Neural progenitor cell (in vitro differentiated cells): ENCODE measurements around the gene SYF2. TPM values are rescaled to one million over a fixed set of nuclear protein-coding genes. Genes with fewer than 3 reads are reported as not detected.

Source experiments
- DNase-seq: peaks from one replicate; pipeline ENCODE4 v3.0.0-alpha.2; 2016; ENCODE audit warnings: low spot score
- H2AFZ ChIP-seq: fragments of 200-600 bp; sonication (generic); replicated peaks from 2 replicates; pipeline ENCODE4 v1.6.1; 2016; ENCODE audit warnings: antibody characterized with exemption
- H3F3A ChIP-seq: fragments of 200-600 bp; sonication (generic); 2 replicates; pipeline ENCODE4 v1.6.1; 2016; ENCODE audit warnings: antibody characterized with exemption, low read depth
- H3K27ac ChIP-seq: fragments of 200-600 bp; sonication (generic); 2 replicates; pipeline ENCODE4 v1.5.1; 2016; ENCODE audit warnings: mild to moderate bottlenecking
- H3K27me3 ChIP-seq: fragments of 200-600 bp; sonication (generic); 2 replicates; pipeline ENCODE4 v1.6.1; 2016; ENCODE audit warnings: mild to moderate bottlenecking, moderate library complexity
- H3K36me3 ChIP-seq: fragments of 200-600 bp; sonication (generic); 2 replicates; pipeline ENCODE4 v1.5.1; 2016
- H3K4me1 ChIP-seq: fragments of 200-600 bp; sonication (generic); 2 replicates; pipeline ENCODE4 v1.6.1; 2016; ENCODE audit warnings: mixed run types
- H3K4me2 ChIP-seq: fragments of 200-600 bp; sonication (generic); 2 replicates; pipeline ENCODE4 v1.6.1; 2016
- H3K4me3 ChIP-seq: fragments of 200-600 bp; sonication (generic); 2 replicates; pipeline ENCODE4 v1.5.1; 2016
- H3K79me2 ChIP-seq: fragments of 200-600 bp; sonication (generic); 2 replicates; pipeline ENCODE4 v1.6.1; 2016; ENCODE audit warnings: low read depth
- H3K9ac ChIP-seq: fragments of 200-600 bp; sonication (generic); 2 replicates; pipeline ENCODE4 v1.6.1; 2016
- H3K9me3 ChIP-seq: fragments of 200-600 bp; sonication (generic); 2 replicates; pipeline ENCODE4 v1.5.1; 2016; ENCODE audit warnings: low read depth
- H4K20me1 ChIP-seq: fragments of 200-600 bp; sonication (generic); 2 replicates; pipeline ENCODE4 v1.6.1; 2016; ENCODE audit warnings: low read depth
- H3K27ac Mint-ChIP-seq: 3 replicates; pipeline ENCODE4 v1.8.0; 2021; ENCODE audit warnings: mixed read lengths
- H3K27me3 Mint-ChIP-seq: 2 replicates; pipeline ENCODE4 v1.8.0; 2022; ENCODE audit warnings: low read depth, mild to moderate bottlenecking, inconsistent platforms, moderate library complexity, mixed read lengths; ENCODE audit not compliant: insufficient read depth
- H3K36me3 Mint-ChIP-seq: 3 replicates; pipeline ENCODE4 v1.8.0; 2021; ENCODE audit warnings: mixed read lengths
- H3K4me1 Mint-ChIP-seq: 3 replicates; pipeline ENCODE4 v1.8.0; 2021; ENCODE audit warnings: mixed read lengths
- H3K4me3 Mint-ChIP-seq: 3 replicates; pipeline ENCODE4 v1.8.0; 2021; ENCODE audit warnings: mild to moderate bottlenecking, moderate library complexity, mixed read lengths
- H3K9me3 Mint-ChIP-seq: 3 replicates; pipeline ENCODE4 v1.8.0; 2020; ENCODE audit warnings: mixed read lengths
- EZH2 ChIP-seq: fragments of 200-600 bp; sonication (generic); IDR thresholded peaks from 2 replicates; pipeline ENCODE4 v1.6.1; 2017; ENCODE audit warnings: antibody characterized with exemption, mild to moderate bottlenecking, moderate library complexity
- EZH2phosphoT487 ChIP-seq: fragments of 200-600 bp; sonication (generic); IDR thresholded peaks from 2 replicates; pipeline ENCODE4 v1.6.1; 2017; ENCODE audit warnings: antibody characterized with exemption
- total RNA-seq: library from RNA; depleted of rRNA; stranded (reverse); fragments of >200 nt; gene quantifications from 2 replicates; pipeline ENCODE4 v1.2.3, GENCODE V29; 2015; ENCODE audit warnings: low replicate concordance
- TF ChIP-seq, protein P1 (sequence below): fragments of 200-600 bp; sonication (generic); IDR thresholded peaks from 2 replicates; pipeline ENCODE4 v1.5.1; 2017; ENCODE audit warnings: antibody characterized with exemption, mild to moderate bottlenecking

The SYF2 gene
- total RNA-seq, 1 donor from 2014 or later, result 114 TPM

DNA sequence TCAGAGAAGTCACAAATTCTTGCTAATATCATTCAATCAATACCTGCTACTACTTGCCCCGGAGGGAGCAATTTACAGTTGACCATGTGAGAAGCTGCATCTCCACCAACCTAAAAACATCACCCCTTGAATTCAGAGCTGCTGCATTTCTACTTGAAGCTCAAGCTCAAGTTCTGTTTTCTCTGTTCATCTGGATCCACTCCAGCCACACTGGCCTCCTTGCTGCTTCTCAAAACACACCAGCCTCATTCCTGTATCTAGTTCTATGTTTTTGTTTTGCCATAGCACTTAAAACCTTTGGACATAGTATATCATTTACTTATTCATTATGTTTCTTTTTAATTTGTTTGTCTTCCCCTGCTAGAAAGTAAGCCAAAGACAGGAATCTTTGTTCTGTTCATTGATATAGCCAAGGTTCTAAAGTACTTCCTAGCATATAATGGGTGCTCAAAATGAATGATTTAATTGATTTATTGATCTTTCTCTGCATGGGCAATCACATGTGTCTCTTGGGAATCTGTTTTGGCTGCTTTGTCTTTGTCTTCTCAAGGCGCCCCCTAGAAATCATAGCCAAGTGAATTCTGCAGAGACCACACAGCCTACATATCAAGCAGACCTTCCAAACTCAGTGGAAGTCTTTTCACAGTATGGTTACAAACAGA is 23.6 kb downstream of the SYF2 start:
- Histone ChIP-seq H3K27me3 (no peaks in the 10 kb centered on the region), H3K4me2 (no peak overlapping the region), H3K79me2 (no peaks in the 10 kb centered on the region), H3K4me1 (peaks cover 6% of the 10 kb centered on the region), H3K36me3 (no peaks in the 10 kb centered on the region), H3F3A (no peaks in the 10 kb centered on the region), H2AFZ (no peak overlapping the region), H3K27ac (no peak overlapping the region), H4K20me1 (no peaks in the 10 kb centered on the region), H3K9ac (no peak overlapping the region), H3K9me3 (no peaks in the 10 kb centered on the region), H3K4me3 (no peak overlapping the region)
- no peaks in the 10 kb centered on the region for H3K4me1 Mint-ChIP-seq
- no peaks in the 10 kb centered on the region for H3K9me3 Mint-ChIP-seq
- H3K36me3 Mint-ChIP-seq, result no peaks in the 10 kb centered on the region
- TF ChIP-seq EZH2phosphoT487, result no peak
- TF ChIP-seq, protein P1, sequence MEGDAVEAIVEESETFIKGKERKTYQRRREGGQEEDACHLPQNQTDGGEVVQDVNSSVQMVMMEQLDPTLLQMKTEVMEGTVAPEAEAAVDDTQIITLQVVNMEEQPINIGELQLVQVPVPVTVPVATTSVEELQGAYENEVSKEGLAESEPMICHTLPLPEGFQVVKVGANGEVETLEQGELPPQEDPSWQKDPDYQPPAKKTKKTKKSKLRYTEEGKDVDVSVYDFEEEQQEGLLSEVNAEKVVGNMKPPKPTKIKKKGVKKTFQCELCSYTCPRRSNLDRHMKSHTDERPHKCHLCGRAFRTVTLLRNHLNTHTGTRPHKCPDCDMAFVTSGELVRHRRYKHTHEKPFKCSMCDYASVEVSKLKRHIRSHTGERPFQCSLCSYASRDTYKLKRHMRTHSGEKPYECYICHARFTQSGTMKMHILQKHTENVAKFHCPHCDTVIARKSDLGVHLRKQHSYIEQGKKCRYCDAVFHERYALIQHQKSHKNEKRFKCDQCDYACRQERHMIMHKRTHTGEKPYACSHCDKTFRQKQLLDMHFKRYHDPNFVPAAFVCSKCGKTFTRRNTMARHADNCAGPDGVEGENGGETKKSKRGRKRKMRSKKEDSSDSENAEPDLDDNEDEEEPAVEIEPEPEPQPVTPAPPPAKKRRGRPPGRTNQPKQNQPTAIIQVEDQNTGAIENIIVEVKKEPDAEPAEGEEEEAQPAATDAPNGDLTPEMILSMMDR, result no peak
- TF ChIP-seq EZH2, result no peak
- H3K4me3 Mint-ChIP-seq, result no peak overlapping the region
- no peaks in the 10 kb centered on the region for H3K27me3 Mint-ChIP-seq
- no peak overlapping the region for H3K27ac Mint-ChIP-seq
- DNase-seq, result no peak

DNA sequence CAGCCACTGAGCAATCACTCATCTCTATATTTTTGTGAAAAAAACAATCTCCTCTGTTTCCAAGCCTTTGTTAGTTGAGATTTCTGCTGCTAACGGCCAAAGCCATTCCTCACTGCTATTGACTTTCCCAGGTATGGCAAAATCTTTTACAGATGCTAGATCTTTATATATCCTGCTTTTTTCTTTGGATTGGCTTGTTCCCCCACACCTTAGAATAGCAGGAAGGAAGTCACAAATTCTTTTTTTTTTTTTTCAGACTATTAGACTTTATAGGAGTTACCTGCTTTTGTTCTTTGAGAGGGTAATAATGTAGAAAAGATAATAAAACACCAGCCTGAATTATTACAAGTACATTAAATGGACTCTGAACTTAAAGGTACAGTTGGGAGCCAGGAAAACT is 24.2 kb downstream of the SYF2 start:
- Histone ChIP-seq H3K4me2 (no peak overlapping the region), H3K27ac (no peak overlapping the region), H4K20me1 (no peaks in the 10 kb centered on the region), H3K4me3 (no peak overlapping the region), H2AFZ (no peak overlapping the region), H3K79me2 (no peaks in the 10 kb centered on the region), H3K9me3 (no peaks in the 10 kb centered on the region), H3F3A (no peaks in the 10 kb centered on the region), H3K9ac (no peak overlapping the region), H3K4me1 (peaks cover 6% of the 10 kb centered on the region), H3K27me3 (no peaks in the 10 kb centered on the region), H3K36me3 (no peaks in the 10 kb centered on the region)
- H3K36me3 Mint-ChIP-seq, result no peaks in the 10 kb centered on the region
- H3K9me3 Mint-ChIP-seq, result no peaks in the 10 kb centered on the region
- H3K4me3 Mint-ChIP-seq, result no peak overlapping the region
- TF ChIP-seq EZH2, result no peak
- TF ChIP-seq, protein P1, result no peak
- TF ChIP-seq EZH2phosphoT487, result no peak
- H3K4me1 Mint-ChIP-seq, result no peaks in the 10 kb centered on the region
- H3K27ac Mint-ChIP-seq, result no peak overlapping the region
- H3K27me3 Mint-ChIP-seq, result no peaks in the 10 kb centered on the region
- DNase-seq, result no peak

DNA sequence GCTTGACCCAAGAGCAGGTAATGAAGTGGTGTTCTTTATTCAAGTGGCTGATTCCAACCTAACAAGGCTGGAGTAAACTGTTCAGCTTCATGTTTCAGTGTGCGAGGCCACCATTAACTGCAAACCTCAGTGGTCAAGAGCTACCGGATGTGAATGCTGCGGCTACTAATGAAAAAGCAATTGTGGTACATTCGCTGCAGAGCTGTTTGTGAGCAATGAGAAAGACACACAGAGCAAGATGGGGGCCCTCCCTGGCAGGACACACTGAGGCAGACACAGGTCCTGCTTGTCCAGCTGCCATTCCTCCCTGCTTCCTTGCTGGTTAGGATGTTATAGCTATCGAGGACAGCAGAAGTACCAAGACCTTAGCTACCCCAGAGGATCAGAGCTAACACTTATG is 26.1 kb downstream of the SYF2 start:
- Mint-ChIP-seq H3K9me3 (no peaks in the 10 kb centered on the region), H3K36me3 (no peaks in the 10 kb centered on the region), H3K27me3 (peaks cover 6% of the 10 kb centered on the region), H3K4me1 (no peaks in the 10 kb centered on the region), H3K27ac (no peak overlapping the region), H3K4me3 (no peak overlapping the region)
- no peak for TF ChIP-seq EZH2phosphoT487
- no peak for TF ChIP-seq EZH2
- TF ChIP-seq, protein P1, result no peak
- Histone ChIP-seq H3K27me3 (no peaks in the 10 kb centered on the region), H3K4me1 (peaks cover 6% of the 10 kb centered on the region), H3F3A (no peaks in the 10 kb centered on the region), H3K9ac (no peak overlapping the region), H3K9me3 (no peaks in the 10 kb centered on the region), H3K4me3 (no peak overlapping the region), H3K4me2 (no peak overlapping the region), H3K27ac (no peak overlapping the region), H2AFZ (no peak overlapping the region), H3K36me3 (no peaks in the 10 kb centered on the region), H4K20me1 (no peaks in the 10 kb centered on the region), H3K79me2 (no peaks in the 10 kb centered on the region)
- no peak for DNase-seq
